Measurements from ENCODE around the gene DDN. TPM values are rescaled to one million over a fixed set of nuclear protein-coding genes. Genes with fewer than 3 reads are reported as not detected.

The DDN gene
- total and polyA plus RNA-seq, 10 of the 15 experiments (the other 5 are each of a cell fraction or from before 2014, with no cell fraction given) = 0.10 to 13.4 (median 3.7) TPM

- DNase-seq (ENCODE audit: low read depth, low spot score) (no peak), ATAC-seq (no peak), FAIRE-seq (no peak)
- Histone ChIP-seq H3K27ac (ENCODE audit: control insufficient read depth, insufficient read depth) (no peak overlapping the region), H3K4me2 (ENCODE audit: control insufficient read depth, insufficient read depth) (no peak overlapping the region), H3K36me3 (ENCODE audit: control insufficient read depth in 2 of 2, insufficient read depth in 2 of 2, low read length in 1 of 2) (peaks cover 39 to 76% of the 10 kb centered on the region in 2 experiments), H3K4me3 (no peak overlapping the region), H4K20me1 (ENCODE audit: control insufficient read depth, insufficient read depth) (no peaks in the 10 kb centered on the region), H3K9me3 (replicated peaks; ENCODE audit: control insufficient read depth, insufficient read depth, low read length) (no peaks in the 10 kb centered on the region), H3K27me3 (replicated peaks in 1 of 2; ENCODE audit: control insufficient read depth in 2 of 2, insufficient read depth in 2 of 2, low read length in 1 of 2) (no peaks in the 10 kb centered on the region), H3K79me2 (ENCODE audit: control insufficient read depth, insufficient read depth, low read length) (no peaks in the 10 kb centered on the region), H3K9ac (ENCODE audit: control insufficient read depth, insufficient read depth, low read length) (no peak overlapping the region), H3K4me1 (ENCODE audit: control insufficient read depth, insufficient read depth, low read length) (no peaks in the 10 kb centered on the region), H2AFZ (ENCODE audit: control insufficient read depth, low read depth, low read length) (no peak overlapping the region)
- SMC1A ChIA-PET (ENCODE audit: uncharacterized antibody, unreplicated experiment) = no interaction called here
- intact Hi-C loops (cut with micrococcal nuclease; ENCODE audit: unreplicated experiment) (no loop called here), in situ Hi-C loops (cut with MboI) (no loop called here)
- POLR2A ChIA-PET = no interaction called here
- CTCF ChIA-PET = interaction anchor here (1.2 to 4.4 kb wide), 3 partner anchors 25 to 54 kb away, joined by 3 to 44 read pairs (median 9); partner anchors contain the start of genes DDN and PRKAG1
- BruUV-seq (replicated peaks) = no TSS peak
- 95% methylated on average over 18 of the region's 18 CpGs for WGBS (ENCODE audit: insufficient coverage, insufficient replicate concordance, low lambda C conversion rate, missing lambda C conversion rate)
- RAD21 ChIA-PET (ENCODE audit: unreplicated experiment) = interaction anchor here (2.7 kb wide), 1 partner anchor 45 kb away, joined by 14 read pairs; no protein-coding TSS in a partner anchor
- TF ChIP-seq MEF2B (IDR thresholded peaks at IDR 0.05; ENCODE audit: partially characterized antibody, poor library complexity, severe bottlenecking) (no peak), GABPA (IDR thresholded peaks at IDR 0.05; ENCODE audit: low read depth) (no peak), JUNB (IDR thresholded peaks at IDR 0.05) (no peak), DPF2 (IDR thresholded peaks at IDR 0.05) (no peak), RAD21 (IDR thresholded peaks at IDR 0.05; ENCODE audit: insufficient read depth, low read depth, low read length) (no peak), NKRF (conservative IDR thresholded peaks at IDR 0.05) (no peak), TCF12 (IDR thresholded peaks at IDR 0.05; ENCODE audit: low read depth, low read length) (no peak), RBBP5 (conservative IDR thresholded peaks at IDR 0.05) (no peak), E4F1 (IDR thresholded peaks at IDR 0.05; ENCODE audit: borderline replicate concordance, partially characterized antibody) (no peak), BCL3 (IDR thresholded peaks at IDR 0.05; ENCODE audit: borderline replicate concordance, insufficient read depth, low read depth, low read length, poor library complexity, severe bottlenecking) (no peak)
Observed at GRCh38 chr12:49041881-49042484, 42.8 kb upstream of the DDN start.

All from GM12878 (cell line).